GM21515 (cell line): ENCODE data around the gene GUCA1A.
"Not testable (repeated sequence)": the region's sequence is repeated elsewhere in the genome, so short reads cannot be mapped to it uniquely, and the experiment has no call there.

Experiments
- ATAC-seq: cut with Tn5 transposase; IDR thresholded peaks from one replicate; pipeline ENCODE4 v1.9.1; 2021; ENCODE audit not compliant: unreplicated experiment

GUCA1A gene

GRCh38 chr6:42171813-42172581 is 1.2 kb upstream of the GUCA1A start:
- ATAC-seq = no peak

- no peak for ATAC-seq
Observed at GRCh38 chr6:42175860-42176259, 2.7 kb downstream of the GUCA1A start.

- no peak for ATAC-seq
Observed at GRCh38 chr6:42176981-42177380, 3.8 kb downstream of the GUCA1A start.

- no peak for ATAC-seq
Observed at GRCh38 chr6:42177514-42178364, 4.6 kb downstream of the GUCA1A start.

GRCh38 chr6:42179261-42179944 is 6.2 kb downstream of the GUCA1A start:
- ATAC-seq = no peak

GRCh38 chr6:42179945-42180313 is 6.8 kb downstream of the GUCA1A start:
- ATAC-seq = no peak

GRCh38 chr6:42182101-42182500 is 8.9 kb downstream of the GUCA1A start:
- ATAC-seq = no peak

GRCh38 chr6:42184475-42184874 is 11.3 kb downstream of the GUCA1A start:
- no peak for ATAC-seq

GRCh38 chr6:42185597-42185996 is 12.4 kb downstream of the GUCA1A start:
- no peak for ATAC-seq

- ATAC-seq = no peak
Observed at GRCh38 chr6:42188406-42188805, 15.2 kb downstream of the GUCA1A start.

GRCh38 chr6:42190554-42191183 is 17.5 kb downstream of the GUCA1A start:
- no peak for ATAC-seq

GRCh38 chr6:42192385-42192784 is 19.2 kb downstream of the GUCA1A start:
- not testable (repeated sequence) for ATAC-seq

GRCh38 chr6:42193491-42193894 is 20.3 kb downstream of the GUCA1A start:
- ATAC-seq = no peak

- ATAC-seq = no peak
Observed at GRCh38 chr6:42194056-42194455, 20.9 kb downstream of the GUCA1A start.

GRCh38 chr6:42195415-42195814 is 22.3 kb downstream of the GUCA1A start:
- no peak for ATAC-seq

GRCh38 chr6:42197555-42198362 is 24.6 kb downstream of the GUCA1A start:
- ATAC-seq = no peak

- no peak for ATAC-seq
Observed at GRCh38 chr6:42199106-42199981, 26.2 kb downstream of the GUCA1A start.

- ATAC-seq = no peak
Observed at GRCh38 chr6:42200035-42200434, 26.9 kb downstream of the GUCA1A start.

GRCh38 chr6:42201382-42201781 is 28.2 kb downstream of the GUCA1A start:
- ATAC-seq = no peak
